ENCODE results near the gene CMIP.

GRCh38 chr16:81455006-81455405 lies 10.4 kb downstream of the CMIP start:
- TF ChIP-seq ATF2 (CRISPR knock-in tag; IDR thresholded peaks at IDR 0.05; ENCODE audit: borderline replicate concordance, low read depth) (no peak), ZBTB43 (CRISPR knock-in tag; IDR thresholded peaks at IDR 0.05) (no peak), USF1 (CRISPR knock-in tag; IDR thresholded peaks at IDR 0.05) (no peak), CTCF (IDR thresholded peaks at IDR 0.05) (no peak), SMAD4 (CRISPR knock-in tag; IDR thresholded peaks at IDR 0.05) (no peak), TP53 (CRISPR knock-in tag; IDR thresholded peaks at IDR 0.05) (no peak), SP1 (CRISPR knock-in tag; conservative IDR thresholded peaks at IDR 0.05) (no peak), MAX (CRISPR knock-in tag; IDR thresholded peaks at IDR 0.05) (no peak), ESRRA (CRISPR knock-in tag; IDR thresholded peaks at IDR 0.05; ENCODE audit: borderline replicate concordance) (no peak), E2F5 (CRISPR knock-in tag; IDR thresholded peaks at IDR 0.05) (no peak), FOXJ3 (CRISPR knock-in tag; IDR thresholded peaks at IDR 0.05; ENCODE audit: borderline replicate concordance) (no peak), CREB1 (CRISPR knock-in tag; IDR thresholded peaks at IDR 0.05) (no peak)

Measured in WTC11 (cell line).